Uterus (tissue), 4 donors: Measurements from ENCODE around the gene CLDN20. TPM values are rescaled to one million over a fixed set of nuclear protein-coding genes. Genes with fewer than 3 reads are reported as not detected.

Experiments used
- DNase-seq, 2 donors: peaks; one replicate each; pipeline ENCODE4 v3.0.0-alpha.2; 2019 to 2020
- H3K27ac ChIP-seq, 2 donors: fragments of 200-600 bp; sonication (generic); 1 replicate in 1 of 2; 2 replicates in 1 of 2; pipeline ENCODE4 v1.5.1; 2016 to 2018
- H3K27me3 ChIP-seq, 2 donors: fragments of 200-600 bp; sonication (generic); one replicate each; pipeline ENCODE4 v1.5.1; 2018 to 2019; ENCODE audit warnings: control low read depth in 1 of 2
- H3K36me3 ChIP-seq, 2 donors: fragments of 200-600 bp; sonication (generic); one replicate each; pipeline ENCODE4 v1.5.1; 2019; ENCODE audit warnings: control low read depth in 1 of 2
- H3K4me1 ChIP-seq, 2 donors: fragments of 200-600 bp; sonication (generic); one replicate each; pipeline ENCODE4 v1.5.1; 2018 to 2019; ENCODE audit warnings: control low read depth in 1 of 2
- H3K4me3 ChIP-seq, 2 donors: fragments of 200-600 bp; sonication (generic); 1 replicate in 1 of 2; 2 replicates in 1 of 2; pipeline ENCODE4 v1.5.1; 2018 to 2019; ENCODE audit warnings: mild to moderate bottlenecking in 1 of 2
- H3K9me3 ChIP-seq, 2 donors: fragments of 200-600 bp; sonication (generic); one replicate each; pipeline ENCODE4 v1.5.1; 2019; ENCODE audit warnings: control low read depth in 1 of 2
- CTCF ChIP-seq, 4 experiments: fragments of 200-600 bp in 2 of 4; fragments of 450-650 bp in 2 of 4; sonication (generic) in 2 of 4; IDR thresholded peaks; one replicate each; pipeline ENCODE4 v1.5.1; 2016 to 2019; ENCODE audit warnings: antibody characterized with exemption in 4 of 4, mild to moderate bottlenecking in 2 of 4, moderate library complexity in 1 of 4
- POLR2A ChIP-seq, 2 donors: fragments of 450-650 bp; IDR thresholded peaks; one replicate each; pipeline ENCODE4 v1.6.1; 2016; ENCODE audit warnings: antibody characterized with exemption in 2 of 2, mild to moderate bottlenecking in 1 of 2, moderate library complexity in 1 of 2
- intact Hi-C: fragments of 100-400 bp; cut with DNase I; formaldehyde crosslinking; loops from one replicate; pipeline ENCODE4 v1.15.1; 2023; ENCODE audit warnings: low total_unique reads
- total RNA-seq, 4 donors: library from RNA; depleted of rRNA in 3 of 4; stranded (reverse); fragments of >200 nt in 3 of 4; gene quantifications; one replicate each; pipeline versions ENCODE4 v1.1.0 to v1.2.4, GENCODE V29; 2014 to 2023
- donor health status: DM: yes; HTN: yes; CAD: no.

CLDN20 gene
- total RNA-seq, 4 donors from 2014 or later, result 1.5 TPM; not detected in 3

GRCh38 chr6:155284775-155285174 is 21.0 kb downstream of the CLDN20 start:
- Histone ChIP-seq H3K9me3 (no peaks in the 10 kb centered on the region), H3K4me1 (no peaks in the 10 kb centered on the region), H3K4me3 (no peak overlapping the region), H3K27ac (no peak overlapping the region), H3K27me3 (no peaks in the 10 kb centered on the region), H3K36me3 (no peaks in the 10 kb centered on the region)
- intact Hi-C loops, result no loop called here
- no peak for DNase-seq
- no peak for TF ChIP-seq POLR2A (IDR thresholded peaks at IDR 0.05)
- TF ChIP-seq CTCF (IDR thresholded peaks at IDR 0.05), result no peak

- H3K4me3 ChIP-seq, result no peak overlapping the region
- no peaks in the 10 kb centered on the region for H3K36me3 ChIP-seq
- H3K27ac ChIP-seq, result no peak overlapping the region
- intact Hi-C loops, result no loop called here
- TF ChIP-seq CTCF (IDR thresholded peaks at IDR 0.05) (no peak), POLR2A (IDR thresholded peaks at IDR 0.05) (no peak)
- no peaks in the 10 kb centered on the region for H3K9me3 ChIP-seq
- no peaks in the 10 kb centered on the region for H3K27me3 ChIP-seq
- no peak for DNase-seq
- H3K4me1 ChIP-seq, result no peaks in the 10 kb centered on the region
Measured at GRCh38 chr6:155287762-155288161, 23.9 kb downstream of the CLDN20 start.

- no peaks in the 10 kb centered on the region for H3K27me3 ChIP-seq
- H3K4me3 ChIP-seq, result no peak overlapping the region
- H3K9me3 ChIP-seq, result no peaks in the 10 kb centered on the region
- DNase-seq, result no peak
- intact Hi-C loops, result no loop called here
- H3K4me1 ChIP-seq, result no peaks in the 10 kb centered on the region
- no peaks in the 10 kb centered on the region for H3K36me3 ChIP-seq
- TF ChIP-seq CTCF (IDR thresholded peaks at IDR 0.05), result no peak
- no peak for TF ChIP-seq POLR2A (IDR thresholded peaks at IDR 0.05)
- H3K27ac ChIP-seq, result no peak overlapping the region
Measured at GRCh38 chr6:155290491-155290890, 26.7 kb downstream of the CLDN20 start.

GRCh38 chr6:155291291-155291690 is 27.5 kb downstream of the CLDN20 start:
- H3K4me1 ChIP-seq, result no peaks in the 10 kb centered on the region
- H3K27me3 ChIP-seq, result no peaks in the 10 kb centered on the region
- TF ChIP-seq CTCF (IDR thresholded peaks at IDR 0.05), result no peak
- TF ChIP-seq POLR2A (IDR thresholded peaks at IDR 0.05), result no peak
- no peaks in the 10 kb centered on the region for H3K9me3 ChIP-seq
- H3K4me3 ChIP-seq, result no peak overlapping the region
- intact Hi-C loops, result no loop called here
- H3K27ac ChIP-seq, result no peak overlapping the region
- DNase-seq, result no peak
- no peaks in the 10 kb centered on the region for H3K36me3 ChIP-seq

GRCh38 chr6:155292711-155293110 is 28.9 kb downstream of the CLDN20 start:
- no peaks in the 10 kb centered on the region for H3K36me3 ChIP-seq
- H3K27ac ChIP-seq, result no peak overlapping the region
- intact Hi-C loops, result no loop called here
- H3K27me3 ChIP-seq, result no peaks in the 10 kb centered on the region
- no peaks in the 10 kb centered on the region for H3K9me3 ChIP-seq
- TF ChIP-seq CTCF (IDR thresholded peaks at IDR 0.05), result no peak
- TF ChIP-seq POLR2A (IDR thresholded peaks at IDR 0.05), result no peak
- no peak overlapping the region for H3K4me3 ChIP-seq
- no peaks in the 10 kb centered on the region for H3K4me1 ChIP-seq
- no peak for DNase-seq
